ENCODE results near the gene RTN1. TPM values are rescaled to one million over a fixed set of nuclear protein-coding genes. Genes with fewer than 3 reads are reported as not detected.

RTN1 gene
- total and polyA plus RNA-seq, 2 of the 8 experiments (the other 6 are each of a cell fraction or from before 2014, with no cell fraction given), result 2.8 to 4.9 TPM

DNA sequence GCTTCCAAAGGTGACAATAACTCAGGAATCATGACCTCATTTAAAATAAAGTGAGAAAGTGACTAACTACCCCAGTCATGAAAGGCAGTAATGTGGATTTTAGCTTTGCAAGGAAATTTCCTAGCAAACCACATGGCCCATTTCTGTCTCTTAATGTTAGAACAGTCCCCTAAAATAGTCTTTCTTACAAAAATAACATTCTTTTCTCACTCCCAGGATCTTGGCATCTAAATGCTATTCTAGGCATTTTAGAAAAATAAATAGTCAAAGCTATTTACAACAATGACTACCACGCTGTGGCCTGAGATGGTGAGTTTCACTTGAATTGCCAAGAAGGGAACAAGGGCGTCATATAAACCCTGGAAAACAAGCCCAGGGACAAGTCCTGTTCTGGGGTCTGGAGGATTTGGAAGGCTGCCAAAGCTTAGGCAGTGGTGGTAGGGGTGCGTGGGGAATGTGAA, 192.8 kb downstream of the RTN1 start (continued):
- TF ChIP-seq CHD7 (IDR thresholded peaks at IDR 0.05; ENCODE audit: insufficient replicate concordance, low read length) (no peak), JUND (IDR thresholded peaks at IDR 0.05; ENCODE audit: low read length) (no peak), KDM5A (IDR thresholded peaks at IDR 0.05; ENCODE audit: low read length) (no peak), TEAD4 (IDR thresholded peaks at IDR 0.05; ENCODE audit: low read depth, low read length) (no peak), RXRA (IDR thresholded peaks at IDR 0.05; ENCODE audit: insufficient read depth, low read depth, low read length) (no peak), BCL11A (IDR thresholded peaks at IDR 0.05; ENCODE audit: low read depth in 2 of 2, low read length in 2 of 2) (no peak), EGR1 (IDR thresholded peaks at IDR 0.05; ENCODE audit: borderline replicate concordance, low read depth, low read length) (no peak), CTBP2 (IDR thresholded peaks at IDR 0.05; ENCODE audit: borderline replicate concordance, insufficient read depth, insufficient read length, low read length) (no peak), MAX (IDR thresholded peaks at IDR 0.05) (no peak)
- TF ChIP-seq, protein P1, sequence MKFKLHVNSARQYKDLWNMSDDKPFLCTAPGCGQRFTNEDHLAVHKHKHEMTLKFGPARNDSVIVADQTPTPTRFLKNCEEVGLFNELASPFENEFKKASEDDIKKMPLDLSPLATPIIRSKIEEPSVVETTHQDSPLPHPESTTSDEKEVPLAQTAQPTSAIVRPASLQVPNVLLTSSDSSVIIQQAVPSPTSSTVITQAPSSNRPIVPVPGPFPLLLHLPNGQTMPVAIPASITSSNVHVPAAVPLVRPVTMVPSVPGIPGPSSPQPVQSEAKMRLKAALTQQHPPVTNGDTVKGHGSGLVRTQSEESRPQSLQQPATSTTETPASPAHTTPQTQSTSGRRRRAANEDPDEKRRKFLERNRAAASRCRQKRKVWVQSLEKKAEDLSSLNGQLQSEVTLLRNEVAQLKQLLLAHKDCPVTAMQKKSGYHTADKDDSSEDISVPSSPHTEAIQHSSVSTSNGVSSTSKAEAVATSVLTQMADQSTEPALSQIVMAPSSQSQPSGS (IDR thresholded peaks at IDR 0.05; ENCODE audit: low read length), result no peak

Data from H1 (cell line).